ENCODE data around the gene SCMH1. TPM values are rescaled to one million over a fixed set of nuclear protein-coding genes. Genes with fewer than 3 reads are reported as not detected.

Gene SCMH1
- total RNA-seq, 1 experiment from 2014 or later = 19.4 TPM

DNA sequence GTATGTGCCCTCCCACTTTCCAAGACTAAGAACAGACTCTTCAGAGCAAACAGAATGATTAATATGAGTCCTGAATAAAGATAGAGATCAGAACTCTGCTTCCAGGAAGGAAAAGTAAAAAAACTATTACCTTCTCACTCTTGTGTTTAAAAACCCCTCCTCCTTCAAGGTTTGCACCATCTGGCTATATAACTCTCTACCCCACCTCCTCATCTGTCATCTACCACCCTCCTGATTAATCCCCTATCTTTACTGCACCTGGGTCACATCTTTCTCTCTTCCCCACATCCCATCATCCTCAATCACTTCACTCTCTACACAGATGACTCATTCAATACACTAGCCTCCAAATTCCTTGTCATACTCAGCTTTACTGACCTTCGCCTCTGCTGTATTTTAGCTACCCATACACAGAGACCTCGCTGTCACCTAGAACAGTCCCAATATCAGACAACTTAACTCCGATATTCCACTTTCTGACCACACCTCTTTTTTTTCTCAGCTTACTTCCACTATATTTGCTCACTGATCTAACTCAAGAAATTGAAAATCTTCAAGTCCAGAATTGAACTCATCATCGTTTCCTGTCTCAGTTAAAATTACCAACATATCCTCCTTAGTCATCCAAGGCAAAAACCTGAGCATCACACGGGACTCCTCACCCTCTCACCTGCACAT lies 3.7 kb downstream of the SCMH1 start:
- Mint-ChIP-seq H3K27me3 (ENCODE audit: low read depth) (peaks cover 9% of the 10 kb centered on the region), H3K4me1 (peaks cover 28% of the 10 kb centered on the region), H3K9me3 (no peaks in the 10 kb centered on the region), H3K36me3 (no peaks in the 10 kb centered on the region), H3K4me3 (no peak overlapping the region), H3K27ac (no peak overlapping the region)
- DNase-seq (ENCODE audit: low spot score) = no peak
- no peak for TF ChIP-seq ZNF138 (CRISPR knock-in tag; conservative IDR thresholded peaks at IDR 0.05)
- TF ChIP-seq FOXP1 (CRISPR knock-in tag; IDR thresholded peaks at IDR 0.05; ENCODE audit: borderline replicate concordance) = no peak
- TF ChIP-seq MXD4 (CRISPR knock-in tag; IDR thresholded peaks at IDR 0.05; ENCODE audit: borderline replicate concordance) = no peak
- no peak for TF ChIP-seq HMGA2 (CRISPR knock-in tag; IDR thresholded peaks at IDR 0.05)
- no peak for TF ChIP-seq ZNF416 (CRISPR knock-in tag; IDR thresholded peaks at IDR 0.05)
- TF ChIP-seq NR2C2 (CRISPR knock-in tag; IDR thresholded peaks at IDR 0.05) = no peak
- TF ChIP-seq TP53 (CRISPR knock-in tag; IDR thresholded peaks at IDR 0.05) = no peak
- no peak for TF ChIP-seq JUN (CRISPR knock-in tag; IDR thresholded peaks at IDR 0.05)
- no peak for TF ChIP-seq IRF2 (CRISPR knock-in tag; IDR thresholded peaks at IDR 0.05; ENCODE audit: borderline replicate concordance, low read depth)
- TF ChIP-seq MYBL2 (CRISPR knock-in tag; IDR thresholded peaks at IDR 0.05) = no peak
- TF ChIP-seq, protein P1, sequence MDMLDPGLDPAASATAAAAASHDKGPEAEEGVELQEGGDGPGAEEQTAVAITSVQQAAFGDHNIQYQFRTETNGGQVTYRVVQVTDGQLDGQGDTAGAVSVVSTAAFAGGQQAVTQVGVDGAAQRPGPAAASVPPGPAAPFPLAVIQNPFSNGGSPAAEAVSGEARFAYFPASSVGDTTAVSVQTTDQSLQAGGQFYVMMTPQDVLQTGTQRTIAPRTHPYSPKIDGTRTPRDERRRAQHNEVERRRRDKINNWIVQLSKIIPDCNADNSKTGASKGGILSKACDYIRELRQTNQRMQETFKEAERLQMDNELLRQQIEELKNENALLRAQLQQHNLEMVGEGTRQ (CRISPR knock-in tag; IDR thresholded peaks at IDR 0.05) = no peak
- TF ChIP-seq, protein P2, sequence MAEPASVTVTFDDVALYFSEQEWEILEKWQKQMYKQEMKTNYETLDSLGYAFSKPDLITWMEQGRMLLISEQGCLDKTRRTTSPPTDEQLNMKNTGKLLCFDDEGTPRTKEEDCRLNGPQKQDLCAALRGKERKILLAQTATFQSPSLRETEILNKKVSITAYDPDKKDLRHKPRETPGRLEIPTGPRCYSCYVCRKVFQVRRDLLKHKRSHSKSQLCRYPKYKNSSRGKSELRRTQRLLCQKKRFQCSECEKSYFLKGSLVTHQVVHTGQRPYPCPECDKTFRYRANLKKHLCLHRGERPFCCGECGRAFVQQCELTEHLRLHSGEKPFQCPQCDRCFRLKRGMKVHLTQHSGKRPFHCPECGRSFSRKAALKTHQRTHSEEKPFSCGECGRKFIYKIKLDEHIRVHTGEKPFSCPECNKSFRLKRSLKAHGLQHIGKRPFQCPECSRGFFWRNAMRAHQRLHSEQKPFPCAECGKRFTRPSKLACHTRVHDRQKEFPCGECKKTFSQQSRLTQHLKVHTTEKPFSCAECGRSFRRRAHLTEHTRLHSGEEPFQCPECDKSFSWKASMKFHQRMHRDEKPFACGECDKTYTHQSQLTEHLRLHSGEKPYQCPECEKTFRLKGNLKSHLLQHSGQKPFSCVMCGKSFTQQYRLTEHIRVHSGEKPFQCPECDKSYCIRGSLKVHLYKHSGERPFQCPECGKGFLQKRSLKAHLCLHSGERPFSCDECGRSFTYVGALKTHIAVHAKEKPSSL (CRISPR knock-in tag; conservative IDR thresholded peaks at IDR 0.05) = no peak
- ChIA-PET POLR2A (no interaction called here), CTCF (no interaction called here)
- no peak for ATAC-seq

DNA sequence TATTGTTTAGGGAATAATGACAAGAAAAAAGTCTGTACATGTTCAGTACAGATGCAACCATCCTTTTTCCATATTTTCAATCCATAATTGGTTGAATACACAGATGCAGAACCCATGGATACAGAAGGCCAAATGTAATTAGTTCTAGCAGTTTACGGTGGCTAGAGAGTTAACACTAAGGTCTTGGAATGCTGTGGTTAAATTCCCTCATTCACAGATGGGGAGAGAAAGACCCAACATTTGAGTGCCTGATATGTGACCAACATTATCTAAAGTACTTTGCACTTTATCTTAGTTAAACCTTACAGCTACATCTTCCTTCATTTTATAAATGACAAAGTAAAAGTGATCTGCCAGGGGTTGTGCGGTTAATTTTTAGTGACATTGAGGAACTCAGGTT lies 5.3 kb downstream of the SCMH1 start:
- DNase-seq (ENCODE audit: low spot score) = no peak
- Mint-ChIP-seq H3K4me3 (no peak overlapping the region), H3K27ac (no peak overlapping the region), H3K27me3 (ENCODE audit: low read depth) (no peaks in the 10 kb centered on the region), H3K9me3 (no peaks in the 10 kb centered on the region), H3K36me3 (no peaks in the 10 kb centered on the region), H3K4me1 (peaks cover 22% of the 10 kb centered on the region)
- CTCF ChIA-PET = no interaction called here
- POLR2A ChIA-PET = no interaction called here
- TF ChIP-seq TCF7 (CRISPR knock-in tag; IDR thresholded peaks at IDR 0.05; ENCODE audit: low read depth) (no peak), GRHL2 (CRISPR knock-in tag; IDR thresholded peaks at IDR 0.05; ENCODE audit: insufficient replicate concordance, severe bottlenecking) (no peak), KAT7 (CRISPR knock-in tag; IDR thresholded peaks at IDR 0.05; ENCODE audit: borderline replicate concordance) (no peak), CBFB (CRISPR knock-in tag; IDR thresholded peaks at IDR 0.05; ENCODE audit: low read depth) (no peak), HMGA2 (CRISPR knock-in tag; IDR thresholded peaks at IDR 0.05) (no peak)
- TF ChIP-seq, protein P2 (CRISPR knock-in tag; conservative IDR thresholded peaks at IDR 0.05) = no peak
- TF ChIP-seq, protein P1 (CRISPR knock-in tag; IDR thresholded peaks at IDR 0.05) = no peak
- TF ChIP-seq, protein P3, sequence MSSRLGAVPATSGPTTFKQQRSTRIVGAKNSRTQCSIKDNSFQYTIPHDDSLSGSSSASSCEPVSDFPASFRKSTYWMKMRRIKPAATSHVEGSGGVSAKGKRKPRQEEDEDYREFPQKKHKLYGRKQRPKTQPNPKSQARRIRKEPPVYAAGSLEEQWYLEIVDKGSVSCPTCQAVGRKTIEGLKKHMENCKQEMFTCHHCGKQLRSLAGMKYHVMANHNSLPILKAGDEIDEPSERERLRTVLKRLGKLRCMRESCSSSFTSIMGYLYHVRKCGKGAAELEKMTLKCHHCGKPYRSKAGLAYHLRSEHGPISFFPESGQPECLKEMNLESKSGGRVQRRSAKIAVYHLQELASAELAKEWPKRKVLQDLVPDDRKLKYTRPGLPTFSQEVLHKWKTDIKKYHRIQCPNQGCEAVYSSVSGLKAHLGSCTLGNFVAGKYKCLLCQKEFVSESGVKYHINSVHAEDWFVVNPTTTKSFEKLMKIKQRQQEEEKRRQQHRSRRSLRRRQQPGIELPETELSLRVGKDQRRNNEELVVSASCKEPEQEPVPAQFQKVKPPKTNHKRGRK (CRISPR knock-in tag; IDR thresholded peaks at IDR 0.05; ENCODE audit: borderline replicate concordance) = no peak
- TF ChIP-seq, protein P4, sequence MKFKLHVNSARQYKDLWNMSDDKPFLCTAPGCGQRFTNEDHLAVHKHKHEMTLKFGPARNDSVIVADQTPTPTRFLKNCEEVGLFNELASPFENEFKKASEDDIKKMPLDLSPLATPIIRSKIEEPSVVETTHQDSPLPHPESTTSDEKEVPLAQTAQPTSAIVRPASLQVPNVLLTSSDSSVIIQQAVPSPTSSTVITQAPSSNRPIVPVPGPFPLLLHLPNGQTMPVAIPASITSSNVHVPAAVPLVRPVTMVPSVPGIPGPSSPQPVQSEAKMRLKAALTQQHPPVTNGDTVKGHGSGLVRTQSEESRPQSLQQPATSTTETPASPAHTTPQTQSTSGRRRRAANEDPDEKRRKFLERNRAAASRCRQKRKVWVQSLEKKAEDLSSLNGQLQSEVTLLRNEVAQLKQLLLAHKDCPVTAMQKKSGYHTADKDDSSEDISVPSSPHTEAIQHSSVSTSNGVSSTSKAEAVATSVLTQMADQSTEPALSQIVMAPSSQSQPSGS (CRISPR knock-in tag; IDR thresholded peaks at IDR 0.05; ENCODE audit: borderline replicate concordance, low read depth) = no peak
- ATAC-seq = no peak
